DND-41 (cell line): ENCODE data around the gene BAAT.

Experiments
- ATAC-seq: fragments of 200-7000 bp; cut with Tn5 transposase; 3 replicates; pipeline ENCODE4 v1.9.1; 2021; ENCODE audit warnings: low read depth; ENCODE audit not compliant: insufficient read depth
- DNase-seq: peaks from one replicate; pipeline ENCODE4 v3.0.0-alpha.2; 2020
- H2AFZ ChIP-seq: 2 replicates; pipeline ENCODE4 v1.6.0; 2012; ENCODE audit warnings: low read depth, low read length
- H3K27ac ChIP-seq: 2 replicates; pipeline ENCODE4 v1.5.1; 2012; ENCODE audit warnings: low read length, inconsistent platforms
- H3K27me3 ChIP-seq: fragments of 200-600 bp; sonication (generic); 2 replicates; pipeline ENCODE4 v1.6.0; 2012; ENCODE audit warnings: low read length, mild to moderate bottlenecking, inconsistent platforms; ENCODE audit not compliant: insufficient read depth, poor library complexity
- H3K36me3 ChIP-seq: 2 replicates; pipeline ENCODE4 v1.5.1; 2012; ENCODE audit warnings: low read length, inconsistent platforms; ENCODE audit not compliant: insufficient read depth
- H3K4me1 ChIP-seq: 2 replicates; pipeline ENCODE4 v1.5.1; 2012; ENCODE audit warnings: mild to moderate bottlenecking, low read length; ENCODE audit not compliant: insufficient read depth
- H3K4me2 ChIP-seq: 2 replicates; pipeline ENCODE4 v1.6.0; 2012; ENCODE audit warnings: mild to moderate bottlenecking, moderate library complexity, low read length, inconsistent platforms; ENCODE audit not compliant: insufficient read depth
- H3K4me3 ChIP-seq, 2 experiments: fragments of 200-600 bp in 1 of 2; shearing (Covaris generic) in 1 of 2; 2 replicates each; pipeline ENCODE4 v1.5.1; 2012 to 2016; ENCODE audit warnings: inconsistent platforms in 2 of 2, low read length in 2 of 2, mild to moderate bottlenecking in 2 of 2, low read depth in 1 of 2, moderate library complexity in 1 of 2
- H3K79me2 ChIP-seq: 2 replicates; pipeline ENCODE4 v1.6.0; 2012; ENCODE audit warnings: low read length, inconsistent platforms; ENCODE audit not compliant: insufficient read depth
- H3K9ac ChIP-seq: 2 replicates; pipeline ENCODE4 v1.6.0; 2012; ENCODE audit warnings: low read depth, mild to moderate bottlenecking, inconsistent platforms, low read length, moderate library complexity
- H3K9me3 ChIP-seq: 2 replicates; pipeline ENCODE4 v1.5.1; 2012; ENCODE audit warnings: low read length, moderate library complexity, mild to moderate bottlenecking, inconsistent platforms; ENCODE audit not compliant: insufficient read depth, severe bottlenecking
- H4K20me1 ChIP-seq: 2 replicates; pipeline ENCODE4 v1.6.0; 2012; ENCODE audit warnings: low read length; ENCODE audit not compliant: insufficient read depth
- EZH2 ChIP-seq: IDR thresholded peaks from 3 replicates; pipeline ENCODE4 v1.6.1; 2012; ENCODE audit warnings: borderline replicate concordance, low read depth, mild to moderate bottlenecking, moderate library complexity, low read length, inconsistent platforms; ENCODE audit not compliant: severe bottlenecking
- TF ChIP-seq, protein P1 (sequence below): IDR thresholded peaks from 2 replicates; pipeline ENCODE4 v1.5.1; 2012; ENCODE audit warnings: borderline replicate concordance, low read length, moderate library complexity, mild to moderate bottlenecking; ENCODE audit not compliant: poor library complexity, severe bottlenecking; ENCODE audit errors: extremely low read depth

Gene BAAT

DNA sequence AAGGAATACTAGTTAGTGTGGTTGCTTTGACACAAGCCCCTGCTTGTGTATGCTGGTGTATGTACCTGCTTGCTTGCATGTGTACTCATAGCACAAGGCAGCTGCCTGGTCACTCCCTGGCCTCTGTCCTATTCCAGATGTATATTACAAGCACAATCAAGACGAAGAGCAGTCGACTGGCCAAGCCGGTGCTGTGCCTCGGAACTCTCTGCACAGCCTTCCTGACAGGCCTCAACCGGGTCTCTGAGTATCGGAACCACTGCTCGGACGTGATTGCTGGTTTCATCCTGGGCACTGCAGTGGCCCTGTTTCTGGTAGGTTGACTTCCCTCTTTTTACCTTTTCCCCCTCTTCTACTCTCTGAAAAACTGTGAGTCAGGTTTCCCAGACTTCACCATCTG lies 72.1 kb downstream of the BAAT start:
- Histone ChIP-seq H3K9ac (no peak overlapping the region), H2AFZ (no peak overlapping the region), H3K27me3 (peaks cover 5% of the 10 kb centered on the region), H3K4me1 (no peaks in the 10 kb centered on the region), H3K4me2 (no peak overlapping the region), H3K36me3 (no peaks in the 10 kb centered on the region), H3K27ac (no peak overlapping the region), H3K4me3 (no peak overlapping the region), H3K79me2 (no peaks in the 10 kb centered on the region), H4K20me1 (no peaks in the 10 kb centered on the region), H3K9me3 (no peaks in the 10 kb centered on the region)
- DNase-seq: no peak
- no peak for TF ChIP-seq EZH2
- TF ChIP-seq, protein P1, sequence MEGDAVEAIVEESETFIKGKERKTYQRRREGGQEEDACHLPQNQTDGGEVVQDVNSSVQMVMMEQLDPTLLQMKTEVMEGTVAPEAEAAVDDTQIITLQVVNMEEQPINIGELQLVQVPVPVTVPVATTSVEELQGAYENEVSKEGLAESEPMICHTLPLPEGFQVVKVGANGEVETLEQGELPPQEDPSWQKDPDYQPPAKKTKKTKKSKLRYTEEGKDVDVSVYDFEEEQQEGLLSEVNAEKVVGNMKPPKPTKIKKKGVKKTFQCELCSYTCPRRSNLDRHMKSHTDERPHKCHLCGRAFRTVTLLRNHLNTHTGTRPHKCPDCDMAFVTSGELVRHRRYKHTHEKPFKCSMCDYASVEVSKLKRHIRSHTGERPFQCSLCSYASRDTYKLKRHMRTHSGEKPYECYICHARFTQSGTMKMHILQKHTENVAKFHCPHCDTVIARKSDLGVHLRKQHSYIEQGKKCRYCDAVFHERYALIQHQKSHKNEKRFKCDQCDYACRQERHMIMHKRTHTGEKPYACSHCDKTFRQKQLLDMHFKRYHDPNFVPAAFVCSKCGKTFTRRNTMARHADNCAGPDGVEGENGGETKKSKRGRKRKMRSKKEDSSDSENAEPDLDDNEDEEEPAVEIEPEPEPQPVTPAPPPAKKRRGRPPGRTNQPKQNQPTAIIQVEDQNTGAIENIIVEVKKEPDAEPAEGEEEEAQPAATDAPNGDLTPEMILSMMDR: no peak
- ATAC-seq: no peak

DNA sequence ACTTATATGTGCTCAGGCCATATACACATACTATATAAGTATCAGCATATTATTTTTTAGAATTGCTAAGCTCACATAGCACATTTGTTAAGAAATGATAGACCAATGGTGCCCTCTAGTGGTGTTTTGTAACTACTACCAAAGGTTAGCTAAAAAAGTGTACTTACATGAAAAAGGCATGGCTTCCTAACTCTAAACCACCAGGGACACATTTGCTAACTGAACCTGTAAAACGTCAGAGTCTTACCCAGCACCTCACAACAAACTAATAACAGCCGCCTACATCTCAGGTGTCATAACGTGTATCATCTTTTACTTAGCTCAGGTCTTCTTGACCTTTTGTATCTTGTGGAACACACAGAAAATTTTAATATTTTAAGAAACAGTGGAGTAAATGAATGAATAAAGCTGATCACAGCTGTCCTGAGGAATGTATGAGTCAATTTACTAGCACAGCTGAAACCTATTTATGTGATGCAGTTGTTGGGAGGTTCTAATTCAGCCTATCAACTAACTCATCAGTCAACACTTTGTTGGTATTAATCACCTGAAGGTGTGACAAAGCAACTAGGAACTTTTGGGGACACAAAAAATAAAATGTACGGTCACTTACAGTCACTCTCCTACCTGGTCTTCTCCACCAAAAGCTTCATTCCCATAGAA lies 72.9 kb downstream of the BAAT start:
- TF ChIP-seq, protein P1: peak; percentile 74
- no peak for TF ChIP-seq EZH2
- Histone ChIP-seq H3K4me2 (no peak overlapping the region), H3K27ac (no peak overlapping the region), H4K20me1 (no peaks in the 10 kb centered on the region), H3K4me3 (no peak overlapping the region), H3K79me2 (no peaks in the 10 kb centered on the region), H3K36me3 (no peaks in the 10 kb centered on the region), H3K4me1 (no peaks in the 10 kb centered on the region), H3K27me3 (peaks cover 5% of the 10 kb centered on the region), H2AFZ (no peak overlapping the region), H3K9me3 (no peaks in the 10 kb centered on the region), H3K9ac (no peak overlapping the region)
- DNase-seq: no peak
- peak; percentile 79 for ATAC-seq

DNA sequence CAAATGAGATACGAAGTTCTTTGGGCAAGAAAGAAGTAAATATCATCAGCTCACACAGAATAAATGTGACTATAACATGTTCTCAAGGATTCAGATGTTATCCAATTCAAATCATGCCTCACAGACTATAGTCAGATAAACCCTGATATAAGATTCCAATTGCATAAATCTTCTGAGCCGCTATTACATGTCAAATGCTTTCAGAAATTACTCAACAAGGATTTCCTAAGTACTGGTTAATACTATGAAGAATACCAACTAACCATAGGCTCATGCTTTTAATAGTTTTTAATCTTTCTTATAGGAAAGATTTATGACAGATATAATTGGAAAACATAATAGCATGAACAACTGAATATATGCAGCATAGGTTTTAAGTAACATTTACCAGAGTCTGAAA lies 73.6 kb downstream of the BAAT start:
- ATAC-seq: no peak
- no peak overlapping the region for H2AFZ ChIP-seq
- no peaks in the 10 kb centered on the region for H4K20me1 ChIP-seq
- no peak for DNase-seq
- H3K36me3 ChIP-seq: no peaks in the 10 kb centered on the region
- H3K4me3 ChIP-seq: no peak overlapping the region
- no peak overlapping the region for H3K4me2 ChIP-seq
- H3K27ac ChIP-seq: no peak overlapping the region
- H3K9ac ChIP-seq: no peak overlapping the region
- H3K27me3 ChIP-seq: peaks cover 5% of the 10 kb centered on the region
- no peaks in the 10 kb centered on the region for H3K9me3 ChIP-seq
- no peaks in the 10 kb centered on the region for H3K4me1 ChIP-seq
- TF ChIP-seq, protein P1: no peak
- TF ChIP-seq EZH2: no peak
- no peaks in the 10 kb centered on the region for H3K79me2 ChIP-seq
